ENCODE data around the gene FRS3. TPM values are rescaled to one million over a fixed set of nuclear protein-coding genes. Genes with fewer than 3 reads are reported as not detected.
A peak's percentile ranks its signal among the peaks of the same experiment; 100 is the strongest.

The FRS3 gene
- total and polyA plus RNA-seq, 2 of the 8 experiments (the other 6 are each of a cell fraction or from before 2014, with no cell fraction given), result 3.4 to 4.4 TPM

DNA sequence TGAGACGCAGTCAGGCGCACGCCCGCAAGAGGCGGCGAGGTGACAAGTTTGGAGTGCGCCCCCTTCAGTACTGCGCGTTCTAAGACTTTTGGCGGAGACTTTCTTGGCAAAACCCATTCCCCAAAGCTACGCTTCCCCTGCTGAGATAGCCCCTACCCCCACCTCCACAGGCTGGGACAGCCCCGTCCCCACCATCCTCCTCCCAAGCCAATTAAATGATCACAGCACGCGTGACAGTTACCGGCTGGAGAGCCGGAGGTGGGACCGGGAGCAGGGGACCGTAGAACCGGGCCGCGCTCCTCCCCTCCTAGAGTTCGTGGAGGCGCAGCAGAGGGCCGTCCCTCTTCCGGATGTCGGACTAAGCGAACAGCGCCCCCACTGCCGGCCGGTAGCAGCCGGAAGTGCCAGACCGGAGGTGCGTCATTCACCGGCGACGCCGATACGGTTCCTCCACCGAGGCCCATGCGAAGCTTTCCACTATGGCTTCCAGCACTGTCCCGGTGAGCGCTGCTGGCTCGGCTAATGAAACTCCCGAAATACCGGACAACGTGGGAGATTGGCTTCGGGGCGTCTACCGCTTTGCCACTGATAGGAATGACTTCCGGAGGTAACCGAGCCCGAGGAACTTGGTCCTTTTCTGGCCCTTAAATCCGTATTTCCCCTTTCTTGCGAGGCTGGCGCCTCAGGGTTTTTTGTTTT is 7.7 kb upstream of the FRS3 start, which contains the start of gene TOMM6:
Gene TOMM6 (plus strand): TSS at position 476 of the 699 bp plus-strand sequence. CDS start 4 bp downstream, at position 480.
- FAIRE-seq, result no peak
- peak within 1 kb of the TSS; percentile 94 to 100 (median 98) for H3K4me3 ChIP-seq (ENCODE audit: extremely low read depth in 1 of 4, insufficient read depth in 2 of 4, low read depth in 3 of 4, low read length in 4 of 4)
- H2BK120ac ChIP-seq (replicated peaks; ENCODE audit: low read depth, low read length), result no peak within 1 kb of the TSS
- no peak within 1 kb of the TSS for H3K23ac ChIP-seq (ENCODE audit: insufficient read length)
- H2BK5ac ChIP-seq (ENCODE audit: low read depth, low read length), result peak within 1 kb of the TSS; percentile 77
- CTCF ChIA-PET (ENCODE audit: partially characterized antibody), result interaction anchor here (0.7 to 5.1 kb wide), 36 partner anchors 9 to 478 kb away, joined by 3 to 108 read pairs (median 4); partner anchors contain the start of genes BYSL, MED20 and TAF8
- peak within 1 kb of the TSS; percentile 96 for H4K5ac ChIP-seq (ENCODE audit: insufficient read length, low read depth, low read length)
- peak within 1 kb of the TSS; percentile 95 for H3K18ac ChIP-seq (ENCODE audit: extremely low read depth, low read length)
- H3K23me2 ChIP-seq (ENCODE audit: low read depth, low read length), result peaks cover 12% of the 10 kb centered on the region
- H2AK5ac ChIP-seq (ENCODE audit: low read depth, low read length), result peak within 1 kb of the TSS; percentile 97
- H4K91ac ChIP-seq (replicated peaks; ENCODE audit: insufficient read length, low read length), result peak within 1 kb of the TSS; percentile 90
- H3K27me3 ChIP-seq (replicated peaks in 1 of 4; ENCODE audit: control insufficient read depth in 3 of 4, extremely low read depth in 1 of 4, insufficient read depth in 3 of 4, low read length in 3 of 4), result peaks cover 0 to 27% (median 21%) of the 10 kb centered on the region in 4 experiments; a peak in 6 of 7 replicates
- peaks cover 0 to 9% of the 10 kb centered on the region in 2 experiments for H4K20me1 ChIP-seq (replicated peaks in 1 of 2; ENCODE audit: control insufficient read depth in 1 of 2, insufficient read depth in 2 of 2, low read length in 2 of 2)
- peaks cover 0 to 4% (median 3%) of the 10 kb centered on the region in 4 experiments; a peak in 6 of 7 replicates for H3K4me1 ChIP-seq (replicated peaks in 1 of 4; ENCODE audit: control insufficient read depth in 3 of 4, insufficient read depth in 4 of 4, low read length in 3 of 4)
- H3K27ac ChIP-seq (ENCODE audit: low read depth, low read length), result peak within 1 kb of the TSS; percentile 81
- peak; percentile 77 to 98 for DNase-seq (ENCODE audit: low read depth in 1 of 2, low spot score in 2 of 2)
- H3K36me3 ChIP-seq (ENCODE audit: control insufficient read depth in 2 of 4, insufficient read depth in 4 of 4, low read length in 3 of 4), result peaks cover 12 to 35% (median 20%) of the 10 kb centered on the region in 4 experiments; a peak in 7 of 8 replicates
- H3K56ac ChIP-seq (replicated peaks; ENCODE audit: insufficient read length, low read depth, low read length), result peak within 1 kb of the TSS; percentile 88
- H3K9ac ChIP-seq (replicated peaks in 1 of 4; ENCODE audit: extremely low read depth in 1 of 4, low read depth in 3 of 4, low read length in 3 of 4), result peak within 1 kb of the TSS; percentile 90 to 96 (median 94)
- H3K4ac ChIP-seq (replicated peaks; ENCODE audit: insufficient read length, low read depth, low read length), result peak within 1 kb of the TSS; percentile 63
- no peak within 1 kb of the TSS for H3K14ac ChIP-seq (ENCODE audit: insufficient read length)
- H3K79me2 ChIP-seq (ENCODE audit: control insufficient read depth in 1 of 2, insufficient read depth in 2 of 2, low read length in 2 of 2), result peaks cover 0 to 12% of the 10 kb centered on the region in 2 experiments; a peak in 3 of 4 replicates
- H3K9me3 ChIP-seq (ENCODE audit: insufficient read depth in 2 of 2, low read depth in 1 of 2, low read length in 1 of 2), result no peaks in the 10 kb centered on the region
- 2% methylated on average over 55 of the region's 55 CpGs; no CpG with 5 or more reads in 1 of the 2 experiments for WGBS, 2 experiments (ENCODE audit: extremely low coverage in 1 of 2, insufficient coverage in 1 of 2, insufficient read length in 1 of 2, insufficient replicate concordance in 2 of 2, low coverage in 1 of 2, low lambda C conversion rate in 2 of 2, missing lambda C conversion rate in 1 of 2)
- peak within 1 kb of the TSS; percentile 98 for H4K8ac ChIP-seq (ENCODE audit: extremely low read depth, insufficient read depth, low read length)
- 0 out of 2 replicates have a peak within 1 kb of the TSS, but pooled peaks have one; percentile 60 for H2AFZ ChIP-seq (ENCODE audit: low read length)
- H3K79me1 ChIP-seq (ENCODE audit: low read depth, low read length), result peaks cover 2% of the 10 kb centered on the region
- no peak within 1 kb of the TSS for H2BK20ac ChIP-seq (ENCODE audit: low read length)
- POLR2A ChIA-PET (ENCODE audit: partially characterized antibody), result interaction anchor here (0.6 to 4.2 kb wide), 17 partner anchors 9 to 973 kb away, joined by 3 to 31 read pairs (median 4); partner anchors contain the start of genes BYSL, MED20, TAF8 and USP49
- no peak within 1 kb of the TSS for H2BK15ac ChIP-seq (ENCODE audit: low read length)
- no peak within 1 kb of the TSS; the same call in 1 of the 2 replicates for H2BK12ac ChIP-seq (ENCODE audit: low read depth, low read length)
- peak within 1 kb of the TSS; percentile 76 to 99 for H3K4me2 ChIP-seq (ENCODE audit: insufficient read depth in 1 of 2, low read depth in 2 of 2, low read length in 2 of 2)
- peak; percentile 76; the same call in 1 of the 2 replicates for TF ChIP-seq SRF (IDR thresholded peaks at IDR 0.05; ENCODE audit: low read depth, low read length)
- TF ChIP-seq, protein P1, sequence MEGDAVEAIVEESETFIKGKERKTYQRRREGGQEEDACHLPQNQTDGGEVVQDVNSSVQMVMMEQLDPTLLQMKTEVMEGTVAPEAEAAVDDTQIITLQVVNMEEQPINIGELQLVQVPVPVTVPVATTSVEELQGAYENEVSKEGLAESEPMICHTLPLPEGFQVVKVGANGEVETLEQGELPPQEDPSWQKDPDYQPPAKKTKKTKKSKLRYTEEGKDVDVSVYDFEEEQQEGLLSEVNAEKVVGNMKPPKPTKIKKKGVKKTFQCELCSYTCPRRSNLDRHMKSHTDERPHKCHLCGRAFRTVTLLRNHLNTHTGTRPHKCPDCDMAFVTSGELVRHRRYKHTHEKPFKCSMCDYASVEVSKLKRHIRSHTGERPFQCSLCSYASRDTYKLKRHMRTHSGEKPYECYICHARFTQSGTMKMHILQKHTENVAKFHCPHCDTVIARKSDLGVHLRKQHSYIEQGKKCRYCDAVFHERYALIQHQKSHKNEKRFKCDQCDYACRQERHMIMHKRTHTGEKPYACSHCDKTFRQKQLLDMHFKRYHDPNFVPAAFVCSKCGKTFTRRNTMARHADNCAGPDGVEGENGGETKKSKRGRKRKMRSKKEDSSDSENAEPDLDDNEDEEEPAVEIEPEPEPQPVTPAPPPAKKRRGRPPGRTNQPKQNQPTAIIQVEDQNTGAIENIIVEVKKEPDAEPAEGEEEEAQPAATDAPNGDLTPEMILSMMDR (IDR thresholded peaks at IDR 0.05; ENCODE audit: control extremely low read depth in 1 of 3, insufficient read depth in 1 of 3, low read depth in 1 of 3, low read length in 3 of 3), result peak; percentile 90 to 92 (median 90)
- TF ChIP-seq TBP (IDR thresholded peaks at IDR 0.05; ENCODE audit: low read depth, low read length), result peak; percentile 92
- TF ChIP-seq GABPA (IDR thresholded peaks at IDR 0.05; ENCODE audit: borderline replicate concordance, insufficient read depth, low read length), result peak; percentile 96
- TF ChIP-seq SP2 (IDR thresholded peaks at IDR 0.05; ENCODE audit: low read length), result no peak
- TF ChIP-seq EP300 (IDR thresholded peaks at IDR 0.05; ENCODE audit: borderline replicate concordance in 1 of 2, low read depth in 2 of 2, low read length in 2 of 2), result peak in 1 of 2 experiments; percentile 48; a peak in 1 of 3 replicates
- no peak for TF ChIP-seq POU5F1 (IDR thresholded peaks at IDR 0.05; ENCODE audit: low read depth, low read length)
- TF ChIP-seq CREB1 (IDR thresholded peaks at IDR 0.05), result peak; percentile 98
